OCI-LY3 (cell line): ENCODE measurements around the gene CADPS.

Experiments
- H2AFZ ChIP-seq: fragments of 200-600, 300-600 bp; shearing (Covaris generic); 2 replicates; pipeline ENCODE4 v1.6.0; 2014; ENCODE audit warnings: antibody characterized with exemption, low read depth, low read length
- H3K27ac ChIP-seq: fragments of 200-600, 300-600 bp; sonication (generic); 2 replicates; pipeline ENCODE4 v1.5.1; 2014; ENCODE audit warnings: mild to moderate bottlenecking, low read length, moderate library complexity, mixed read lengths
- H3K27me3 ChIP-seq: fragments of 200-600, 300-600 bp; sonication (generic); 2 replicates; pipeline ENCODE4 v1.6.1; 2014; ENCODE audit warnings: low read depth, low read length, mixed read lengths
- H3K36me3 ChIP-seq: fragments of 200-600, 300-600 bp; sonication (generic); replicated peaks from 2 replicates; pipeline ENCODE3; 2014; ENCODE audit warnings: low read depth, low read length, mixed read lengths
- H3K4me1 ChIP-seq: fragments of 300-600, 200-600 bp; sonication (generic); 2 replicates; pipeline ENCODE4 v1.6.1; 2014; ENCODE audit warnings: low read length, mixed read lengths
- H3K4me2 ChIP-seq: fragments of 200-600, 300-600 bp; sonication (generic); 2 replicates; pipeline ENCODE4 v1.6.1; 2014; ENCODE audit warnings: low read length, mixed read lengths
- H3K4me3 ChIP-seq: fragments of 300-600, 200-600 bp; sonication (generic); 2 replicates; pipeline ENCODE4 v1.5.1; 2014; ENCODE audit warnings: antibody characterized with exemption, mild to moderate bottlenecking, low read length, moderate library complexity
- H3K79me2 ChIP-seq: fragments of 300-600, 200-600 bp; shearing (Covaris generic); 2 replicates; pipeline ENCODE4 v1.6.1; 2014; ENCODE audit warnings: mild to moderate bottlenecking, low read length, mixed read lengths
- H3K9ac ChIP-seq: fragments of 300-600, 200-600 bp; shearing (Covaris generic); 2 replicates; pipeline ENCODE4 v1.6.0; 2014; ENCODE audit warnings: mild to moderate bottlenecking, low read length, moderate library complexity
- H3K9me3 ChIP-seq: fragments of 200-600, 300-600 bp; shearing (Covaris generic); 2 replicates; pipeline ENCODE4 v1.6.1; 2014; ENCODE audit warnings: low read length, mixed read lengths; ENCODE audit not compliant: insufficient read depth
- H4K20me1 ChIP-seq: fragments of 200-600, 300-600 bp; sonication (generic); 2 replicates; pipeline ENCODE4 v1.6.1; 2016; ENCODE audit warnings: low read length, mixed read lengths; ENCODE audit not compliant: insufficient read depth
- EZH2phosphoT487 ChIP-seq: fragments of 200-600 bp; shearing (Covaris generic); IDR thresholded peaks from 2 replicates; pipeline ENCODE4 v1.6.1; 2018; ENCODE audit warnings: antibody characterized with exemption, mixed run types, low read depth
- TF ChIP-seq, protein P1 (sequence below): fragments of 200-600, 300-600 bp; sonication (generic); IDR thresholded peaks from 2 replicates; pipeline ENCODE4 v1.5.1; 2014; ENCODE audit warnings: antibody characterized with exemption, low read length, low read depth

Gene CADPS

DNA sequence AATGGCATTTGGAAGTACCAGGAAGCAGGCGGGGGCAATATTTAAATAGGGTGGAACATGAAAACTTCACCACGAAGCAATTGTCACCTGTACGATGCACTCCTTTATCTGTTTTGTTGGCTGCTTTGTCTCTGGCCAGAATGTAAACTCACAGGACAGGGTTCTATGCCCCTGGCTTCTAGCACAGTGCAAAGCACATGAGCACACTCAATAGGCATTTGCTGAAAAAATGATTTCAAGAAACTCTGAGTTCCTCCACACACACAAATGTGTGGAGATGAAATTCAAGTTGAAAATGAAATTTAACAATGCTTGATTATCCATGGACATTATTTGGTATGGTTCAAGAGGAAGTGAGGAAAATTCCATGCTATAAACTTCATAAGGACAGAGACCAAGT, 272.2 kb downstream of the CADPS start:
- Histone ChIP-seq H3K79me2 (no peaks in the 10 kb centered on the region), H2AFZ (no peak overlapping the region), H3K27me3 (peaks cover 16% of the 10 kb centered on the region), H3K4me2 (no peak overlapping the region), H4K20me1 (no peaks in the 10 kb centered on the region), H3K4me1 (no peaks in the 10 kb centered on the region), H3K36me3 (no peaks in the 10 kb centered on the region), H3K4me3 (no peak overlapping the region), H3K9me3 (no peaks in the 10 kb centered on the region), H3K9ac (no peak overlapping the region), H3K27ac (no peak overlapping the region)
- TF ChIP-seq, protein P1, sequence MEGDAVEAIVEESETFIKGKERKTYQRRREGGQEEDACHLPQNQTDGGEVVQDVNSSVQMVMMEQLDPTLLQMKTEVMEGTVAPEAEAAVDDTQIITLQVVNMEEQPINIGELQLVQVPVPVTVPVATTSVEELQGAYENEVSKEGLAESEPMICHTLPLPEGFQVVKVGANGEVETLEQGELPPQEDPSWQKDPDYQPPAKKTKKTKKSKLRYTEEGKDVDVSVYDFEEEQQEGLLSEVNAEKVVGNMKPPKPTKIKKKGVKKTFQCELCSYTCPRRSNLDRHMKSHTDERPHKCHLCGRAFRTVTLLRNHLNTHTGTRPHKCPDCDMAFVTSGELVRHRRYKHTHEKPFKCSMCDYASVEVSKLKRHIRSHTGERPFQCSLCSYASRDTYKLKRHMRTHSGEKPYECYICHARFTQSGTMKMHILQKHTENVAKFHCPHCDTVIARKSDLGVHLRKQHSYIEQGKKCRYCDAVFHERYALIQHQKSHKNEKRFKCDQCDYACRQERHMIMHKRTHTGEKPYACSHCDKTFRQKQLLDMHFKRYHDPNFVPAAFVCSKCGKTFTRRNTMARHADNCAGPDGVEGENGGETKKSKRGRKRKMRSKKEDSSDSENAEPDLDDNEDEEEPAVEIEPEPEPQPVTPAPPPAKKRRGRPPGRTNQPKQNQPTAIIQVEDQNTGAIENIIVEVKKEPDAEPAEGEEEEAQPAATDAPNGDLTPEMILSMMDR, result no peak
- no peak for TF ChIP-seq EZH2phosphoT487

DNA sequence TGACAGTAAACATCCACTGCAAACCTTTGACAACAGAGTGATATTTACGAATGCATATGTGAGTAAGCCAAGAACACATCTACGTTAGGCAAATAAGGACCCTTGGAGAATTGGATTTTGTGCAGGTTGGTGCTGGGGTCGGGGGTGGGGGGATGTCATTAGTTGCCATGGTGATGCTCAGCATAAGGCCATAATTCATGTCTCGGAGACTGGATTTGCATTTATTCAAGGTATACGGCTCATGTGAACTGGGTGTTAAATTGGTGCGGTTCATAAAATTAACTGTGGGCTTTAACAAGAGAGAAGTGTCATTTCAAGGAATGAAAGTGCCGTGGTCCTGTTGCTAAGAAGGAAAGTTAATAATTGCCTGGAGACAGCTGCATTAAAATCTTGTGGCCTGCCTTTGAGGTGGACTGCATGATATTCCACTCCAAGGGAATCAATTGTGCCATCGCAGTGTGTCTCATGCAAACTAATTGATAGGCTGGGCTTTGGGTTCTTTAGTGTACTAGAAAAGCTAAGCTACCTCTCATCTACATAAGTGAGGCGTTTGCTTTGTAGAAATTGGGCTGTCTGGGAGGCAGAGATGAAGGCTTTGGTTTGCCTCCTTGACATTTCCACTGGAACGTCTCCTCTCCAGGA, 273.0 kb downstream of the CADPS start:
- Histone ChIP-seq H3K4me2 (no peak overlapping the region), H2AFZ (no peak overlapping the region), H3K27me3 (peaks cover 16% of the 10 kb centered on the region), H3K79me2 (no peaks in the 10 kb centered on the region), H3K4me3 (no peak overlapping the region), H3K9ac (no peak overlapping the region), H3K36me3 (no peaks in the 10 kb centered on the region), H3K4me1 (no peaks in the 10 kb centered on the region), H3K27ac (no peak overlapping the region), H3K9me3 (no peaks in the 10 kb centered on the region), H4K20me1 (no peaks in the 10 kb centered on the region)
- TF ChIP-seq, protein P1, result no peak
- TF ChIP-seq EZH2phosphoT487, result no peak

DNA sequence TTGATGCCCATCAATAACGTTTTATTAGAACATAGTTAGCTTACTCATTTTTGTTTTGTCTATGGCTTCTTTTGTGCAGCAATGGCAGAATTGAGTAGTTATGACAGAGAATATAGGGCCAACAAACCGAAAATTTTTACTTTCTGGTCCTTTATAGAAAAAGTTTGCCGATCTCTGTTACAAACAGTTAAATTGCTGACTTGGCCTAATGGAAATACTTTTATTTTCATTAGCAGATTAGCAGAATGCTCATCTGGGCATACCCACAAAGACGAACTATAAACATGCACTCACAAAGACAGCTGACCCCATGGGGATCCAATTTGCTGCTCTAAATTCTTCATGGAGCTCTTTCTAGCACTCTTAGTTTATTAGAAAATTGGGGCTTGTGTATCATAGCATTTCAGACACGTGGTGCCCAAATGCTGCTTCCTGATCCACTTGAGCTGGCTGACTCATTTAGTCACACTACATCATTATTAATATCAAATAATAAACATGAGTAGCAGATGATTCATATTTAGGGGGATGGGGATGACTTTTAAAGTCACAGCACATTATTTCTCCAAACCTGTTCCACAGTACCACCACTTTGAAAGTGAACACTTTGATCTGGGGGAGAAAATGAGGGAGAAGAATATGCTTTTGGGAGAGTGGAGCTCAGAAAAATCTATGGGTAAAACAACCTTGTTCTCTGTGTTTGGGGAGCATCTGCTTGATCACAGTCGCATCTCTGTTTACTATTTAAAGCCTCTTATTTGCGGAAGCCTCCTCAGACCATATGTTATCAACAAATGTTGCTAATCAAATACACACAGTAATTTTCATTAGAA, 273.8 kb downstream of the CADPS start:
- Histone ChIP-seq H3K36me3 (no peaks in the 10 kb centered on the region), H3K4me2 (no peak overlapping the region), H4K20me1 (no peaks in the 10 kb centered on the region), H3K79me2 (no peaks in the 10 kb centered on the region), H3K4me1 (no peaks in the 10 kb centered on the region), H3K4me3 (no peak overlapping the region), H3K9ac (no peak overlapping the region), H3K9me3 (no peaks in the 10 kb centered on the region), H2AFZ (no peak overlapping the region), H3K27me3 (peaks cover 16% of the 10 kb centered on the region), H3K27ac (no peak overlapping the region)
- TF ChIP-seq EZH2phosphoT487, result no peak
- TF ChIP-seq, protein P1, result no peak

DNA sequence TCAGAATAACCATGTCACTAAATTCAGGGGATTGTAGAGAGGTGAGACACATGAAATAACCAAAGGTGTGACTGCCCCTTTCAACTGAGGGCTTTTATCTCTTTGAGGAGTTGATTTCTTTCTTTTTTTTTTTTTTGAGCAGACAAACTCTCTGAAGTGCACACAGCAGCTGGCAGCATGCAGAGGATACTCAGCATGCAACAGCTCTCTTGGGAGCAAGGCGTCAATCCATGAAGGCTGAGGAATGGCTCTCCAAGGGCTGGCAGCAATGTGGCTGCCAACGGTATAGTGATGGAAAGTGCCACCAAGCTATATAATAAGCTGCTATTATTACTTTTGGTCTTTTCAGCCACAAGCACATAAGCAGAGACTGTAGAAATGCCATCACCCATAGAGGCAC, 275.2 kb downstream of the CADPS start:
- Histone ChIP-seq H3K9ac (no peak overlapping the region), H3K36me3 (no peaks in the 10 kb centered on the region), H4K20me1 (no peaks in the 10 kb centered on the region), H3K4me1 (no peaks in the 10 kb centered on the region), H3K9me3 (no peaks in the 10 kb centered on the region), H3K4me2 (no peak overlapping the region), H3K27me3 (peaks cover 19% of the 10 kb centered on the region), H2AFZ (no peak overlapping the region), H3K4me3 (no peak overlapping the region), H3K79me2 (no peaks in the 10 kb centered on the region), H3K27ac (no peak overlapping the region)
- no peak for TF ChIP-seq EZH2phosphoT487
- TF ChIP-seq, protein P1, result no peak
